Endothelial cell (in vitro differentiated cells): Measurements from ENCODE around the gene MKNK2. TPM values are rescaled to one million over a fixed set of nuclear protein-coding genes. Genes with fewer than 3 reads are reported as not detected.

Experiments
- DNase-seq: peaks from one replicate; pipeline ENCODE4 v3.0.0; 2021; ENCODE audit warnings: low spot score
- H3K27ac Mint-ChIP-seq: one replicate; pipeline ENCODE4 v1.8.0; 2021; ENCODE audit warnings: mixed read lengths, inconsistent platforms; ENCODE audit not compliant: unreplicated experiment
- H3K27me3 Mint-ChIP-seq: one replicate; pipeline ENCODE4 v1.8.0; 2021; ENCODE audit warnings: mild to moderate bottlenecking, moderate library complexity, mixed read lengths, inconsistent platforms; ENCODE audit not compliant: unreplicated experiment
- H3K36me3 Mint-ChIP-seq: one replicate; pipeline ENCODE4 v1.8.0; 2021; ENCODE audit warnings: mild to moderate bottlenecking, low read depth, mixed read lengths, inconsistent platforms; ENCODE audit not compliant: unreplicated experiment
- H3K4me1 Mint-ChIP-seq: one replicate; pipeline ENCODE4 v1.8.0; 2021; ENCODE audit warnings: mild to moderate bottlenecking, mixed read lengths, inconsistent platforms; ENCODE audit not compliant: unreplicated experiment
- H3K4me3 Mint-ChIP-seq: one replicate; pipeline ENCODE4 v1.8.0; 2021; ENCODE audit warnings: mild to moderate bottlenecking, mixed read lengths, inconsistent platforms; ENCODE audit not compliant: unreplicated experiment
- H3K9me3 Mint-ChIP-seq: one replicate; pipeline ENCODE4 v1.8.0; 2021; ENCODE audit warnings: mixed read lengths, inconsistent platforms; ENCODE audit not compliant: unreplicated experiment
- CTCF ChIP-seq: fragments of 200-600 bp; sonication (generic); IDR thresholded peaks from one replicate; pipeline ENCODE4 v1.5.0; 2021; ENCODE audit warnings: antibody characterized with exemption; ENCODE audit not compliant: unreplicated experiment
- total RNA-seq: library from RNA; stranded (reverse); fragmentation: NEBNext Ultra II Directional; extraction: Animal tissue kit (Norgen Biotek cat#: 25700); gene quantifications from one replicate; pipeline ENCODE4 v1.2.1, GENCODE V29; 2021; ENCODE audit not compliant: unreplicated experiment

Gene MKNK2
- total RNA-seq, 1 donor from 2014 or later = 228 TPM

DNA sequence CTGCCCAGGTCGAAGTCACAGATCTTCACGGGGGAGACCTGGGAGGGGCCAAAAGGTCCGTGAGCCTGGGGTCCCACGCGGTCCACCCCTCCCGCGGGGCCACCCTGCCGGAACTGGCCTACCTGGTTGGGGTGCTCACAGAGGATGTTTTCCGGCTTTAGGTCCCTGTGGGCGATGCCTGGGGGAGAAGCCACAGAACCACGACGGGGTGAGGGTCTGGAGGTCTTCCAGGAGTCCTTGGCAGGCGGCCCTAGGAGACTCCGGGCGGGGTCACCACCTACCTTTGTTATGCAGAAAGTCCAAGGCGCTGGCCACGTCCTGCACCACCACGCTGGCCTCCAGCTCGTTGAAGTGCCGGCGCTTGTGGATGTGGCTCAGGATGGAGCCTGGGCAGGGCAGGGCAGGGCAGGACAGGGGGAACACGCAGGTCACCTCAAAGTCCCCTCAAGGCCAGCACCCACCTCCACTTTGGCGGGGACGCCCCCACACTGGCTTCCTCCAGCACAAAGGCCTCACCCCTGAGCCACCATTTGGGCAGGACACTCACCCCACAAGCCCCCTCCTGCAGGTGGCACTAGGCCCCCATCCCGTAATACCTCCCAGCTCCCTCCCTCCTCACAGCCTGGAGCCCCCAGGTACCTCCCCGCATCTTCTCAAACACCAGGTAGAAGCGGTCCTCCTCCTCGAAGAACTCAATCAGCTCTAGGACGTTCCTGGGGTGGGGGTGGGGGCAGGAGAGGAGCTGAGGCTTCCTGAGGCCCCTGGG, 8.4 kb downstream of the MKNK2 start:
- Mint-ChIP-seq H3K27ac (no peak overlapping the region), H3K9me3 (no peaks in the 10 kb centered on the region), H3K36me3 (peaks cover 4% of the 10 kb centered on the region), H3K4me1 (peaks cover 5% of the 10 kb centered on the region), H3K27me3 (peaks cover 7% of the 10 kb centered on the region), H3K4me3 (no peak overlapping the region)
- no peak for DNase-seq
- no peak for TF ChIP-seq CTCF

DNA sequence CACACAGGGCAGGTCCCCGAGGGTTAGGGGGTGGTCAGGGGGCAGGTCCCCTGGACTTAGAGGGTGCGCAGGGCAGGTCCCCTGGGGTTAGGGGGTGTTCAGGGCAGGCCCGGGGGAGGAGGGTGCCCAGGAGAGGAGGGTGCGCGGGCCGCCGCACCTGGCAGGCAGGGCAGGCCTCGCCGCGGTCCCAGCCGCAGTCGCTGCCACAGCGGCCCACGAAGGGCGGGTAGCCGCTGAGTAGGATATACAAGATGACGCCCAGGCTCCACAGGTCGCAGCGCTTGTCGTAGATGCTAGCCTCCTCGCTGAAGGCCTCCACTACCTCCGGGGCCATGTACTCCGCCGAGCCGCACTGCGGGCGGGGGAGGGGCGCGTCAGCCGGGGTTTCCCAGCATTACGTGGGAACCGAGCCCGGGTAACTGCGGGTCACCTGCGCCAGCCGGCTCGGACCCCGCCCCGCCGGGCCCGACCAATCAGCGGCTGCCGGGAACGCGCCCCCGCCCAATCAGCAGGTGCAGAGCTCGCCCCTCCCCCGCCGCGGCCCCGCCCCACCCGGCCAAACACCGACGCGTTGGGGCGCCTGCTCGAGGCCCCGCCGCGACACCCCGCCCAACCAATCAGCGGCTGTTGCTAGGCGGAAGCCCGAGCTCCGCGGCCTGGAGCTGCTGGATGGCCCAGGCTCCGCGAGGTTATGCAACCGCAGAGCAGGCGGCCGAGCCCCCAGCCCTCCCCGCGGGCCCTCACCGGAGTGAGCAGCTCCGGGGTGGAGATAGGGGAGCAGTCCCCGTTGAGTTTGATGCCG, 9.2 kb downstream of the MKNK2 start:
- Mint-ChIP-seq H3K36me3 (peaks cover 4% of the 10 kb centered on the region), H3K27ac (no peak overlapping the region), H3K4me3 (no peak overlapping the region)

GRCh38 chr19:2041433-2041682, 9.7 kb downstream of the MKNK2 start:
- DNase-seq = no peak
- peaks cover 4% of the 10 kb centered on the region for H3K36me3 Mint-ChIP-seq
- no peak for TF ChIP-seq CTCF
- peaks cover 5% of the 10 kb centered on the region for H3K4me1 Mint-ChIP-seq
- no peak overlapping the region for H3K4me3 Mint-ChIP-seq
- H3K27me3 Mint-ChIP-seq = peaks cover 7% of the 10 kb centered on the region
- no peak overlapping the region for H3K27ac Mint-ChIP-seq
- no peaks in the 10 kb centered on the region for H3K9me3 Mint-ChIP-seq

More for the DNA sequence above, 9.2 kb downstream of the MKNK2 start:
- Mint-ChIP-seq H3K9me3 (no peaks in the 10 kb centered on the region), H3K27me3 (peaks cover 7% of the 10 kb centered on the region), H3K4me1 (peaks cover 5% of the 10 kb centered on the region)
- DNase-seq = peak; percentile 99
- no peak for TF ChIP-seq CTCF

DNA sequence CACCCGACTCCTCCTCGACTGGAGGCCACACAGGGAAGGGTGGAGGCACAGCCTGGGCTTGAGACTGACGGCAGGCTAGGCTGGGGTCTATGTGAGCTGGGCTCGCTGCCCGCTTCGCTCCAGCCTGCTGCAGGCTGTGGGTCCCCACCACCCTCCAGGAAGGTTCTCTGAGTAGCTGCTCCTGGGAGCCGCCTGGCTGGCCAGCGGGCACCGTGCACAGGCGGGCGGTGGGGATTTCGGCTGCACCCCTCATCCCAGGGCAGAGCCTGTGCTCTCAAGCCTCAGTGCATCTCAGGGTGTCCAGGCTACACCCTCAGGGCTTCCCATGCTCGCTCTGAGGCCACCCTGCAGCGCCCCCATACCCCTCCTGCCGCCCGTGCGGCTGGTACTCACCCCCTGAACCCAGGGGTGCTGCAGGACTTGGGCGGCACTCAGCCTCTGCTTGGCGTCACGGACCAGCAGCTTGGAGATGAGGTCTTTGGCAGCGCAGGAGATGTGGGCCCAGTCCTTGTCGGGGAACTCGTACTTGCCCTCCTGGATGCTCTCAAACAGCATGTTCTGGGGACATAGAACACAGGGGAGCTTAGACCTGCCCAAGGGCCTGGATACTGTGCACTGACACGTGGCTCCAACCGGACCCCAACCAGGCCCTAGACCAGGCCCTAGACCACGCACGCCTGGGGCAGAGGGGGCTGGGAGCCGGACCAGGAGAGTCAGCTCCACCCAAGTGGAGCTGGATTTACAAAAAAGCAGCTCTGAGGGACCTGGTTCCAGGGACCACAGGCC, 10.2 kb downstream of the MKNK2 start:
- Mint-ChIP-seq H3K36me3 (peaks cover 4% of the 10 kb centered on the region), H3K27me3 (peaks cover 7% of the 10 kb centered on the region), H3K4me3 (no peak overlapping the region), H3K4me1 (peaks cover 5% of the 10 kb centered on the region), H3K9me3 (no peaks in the 10 kb centered on the region), H3K27ac (no peak overlapping the region)
- no peak for TF ChIP-seq CTCF
- DNase-seq = no peak
